Fibroblast of the aortic adventitia (primary cell): ENCODE results near the gene GOLGA6C. TPM values are rescaled to one million over a fixed set of nuclear protein-coding genes. Genes with fewer than 3 reads are reported as not detected.
A peak's percentile ranks its signal among the peaks of the same experiment; 100 is the strongest.

Experiments
- DNase-seq: peaks from one replicate; pipeline ENCODE4 v3.0.0-alpha.2; 2010; ENCODE audit warnings: low read depth
- H3K4me3 ChIP-seq: 2 replicates; pipeline ENCODE4 v1.5.1; 2011; ENCODE audit warnings: low read depth, mild to moderate bottlenecking, control low read depth, low read length, moderate library complexity
- CTCF ChIP-seq: IDR thresholded peaks from 2 replicates; pipeline ENCODE4 v1.5.1; 2011; ENCODE audit warnings: mild to moderate bottlenecking, low read length, control low read depth, inconsistent platforms; ENCODE audit not compliant: insufficient read depth
- total RNA-seq: library from RNA; depleted of rRNA; stranded (reverse); fragments of >200 nt; gene quantifications from 2 replicates; pipeline ENCODE4 v1.2.3, GENCODE V29; 2012; ENCODE audit warnings: low replicate concordance

The GOLGA6C gene
- total RNA-seq, 1 donor: not detected

- TF ChIP-seq CTCF: no peak
- DNase-seq: peak; percentile 21
- H3K4me3 ChIP-seq: no peak overlapping the region
These were observed 28.7 kb upstream of the GOLGA6C start for GRCh38 chr15:75229191-75230015.

GRCh38 chr15:75230016-75230343 is 28.2 kb upstream of the GOLGA6C start:
- no peak overlapping the region for H3K4me3 ChIP-seq
- no peak for TF ChIP-seq CTCF
- DNase-seq: no peak

GRCh38 chr15:75230551-75231371 is 27.4 kb upstream of the GOLGA6C start:
- DNase-seq: no peak
- no peak for TF ChIP-seq CTCF

GRCh38 chr15:75231836-75232235 is 26.3 kb upstream of the GOLGA6C start:
- TF ChIP-seq CTCF: no peak
- H3K4me3 ChIP-seq: no peak overlapping the region
- no peak for DNase-seq

More at GRCh38 chr15:75230551-75231371, 27.4 kb upstream of the GOLGA6C start:
- no peak overlapping the region for H3K4me3 ChIP-seq

GRCh38 chr15:75232252-75232813 is 25.8 kb upstream of the GOLGA6C start:
- no peak for DNase-seq
- TF ChIP-seq CTCF: no peak

GRCh38 chr15:75232826-75233503 is 25.2 kb upstream of the GOLGA6C start:
- DNase-seq: no peak
- TF ChIP-seq CTCF: no peak
- no peak overlapping the region for H3K4me3 ChIP-seq

More at GRCh38 chr15:75232252-75232813, 25.8 kb upstream of the GOLGA6C start:
- H3K4me3 ChIP-seq: no peak overlapping the region
